H9 (cell line): Measurements from ENCODE around the gene ZNF568. TPM values are rescaled to one million over a fixed set of nuclear protein-coding genes. Genes with fewer than 3 reads are reported as not detected.

Experiments
- DNase-seq: peaks from one replicate; pipeline ENCODE4 v3.0.0-alpha.2; 2017
- H2AFZ ChIP-seq: one replicate; pipeline ENCODE4 v1.6.1; 2013; ENCODE audit warnings: mild to moderate bottlenecking, low read length, control low read depth, moderate library complexity
- H2AK5ac ChIP-seq: 2 replicates; pipeline ENCODE4 v1.6.1; 2013; ENCODE audit warnings: low read length, control low read depth, mixed read lengths; ENCODE audit not compliant: insufficient read length
- H2BK120ac ChIP-seq: one replicate; pipeline ENCODE4 v1.6.1; 2013; ENCODE audit warnings: low read depth, mild to moderate bottlenecking, low read length, control low read depth, inconsistent platforms; ENCODE audit not compliant: poor library complexity, severe bottlenecking
- H2BK12ac ChIP-seq: 2 replicates; pipeline ENCODE4 v1.6.1; 2013; ENCODE audit warnings: low read length, control low read depth, mixed read lengths, low read depth; ENCODE audit not compliant: insufficient read length
- H2BK15ac ChIP-seq: 2 replicates; pipeline ENCODE4 v1.6.1; 2013; ENCODE audit warnings: low read depth, low read length, control low read depth
- H2BK20ac ChIP-seq: one replicate; pipeline ENCODE4 v1.6.1; 2013; ENCODE audit warnings: low read depth, mild to moderate bottlenecking, low read length, control low read depth, inconsistent platforms; ENCODE audit not compliant: poor library complexity, severe bottlenecking
- H2BK5ac ChIP-seq: 2 replicates; pipeline ENCODE4 v1.6.1; 2013; ENCODE audit warnings: low read length, control low read depth, mixed read lengths; ENCODE audit not compliant: insufficient read length
- H3K14ac ChIP-seq: 2 replicates; pipeline ENCODE4 v1.6.1; 2013; ENCODE audit warnings: low read length, control low read depth; ENCODE audit not compliant: insufficient read depth
- H3K18ac ChIP-seq: 2 replicates; pipeline ENCODE4 v1.6.1; 2013; ENCODE audit warnings: low read depth, mild to moderate bottlenecking, mixed read lengths, low read length, control low read depth; ENCODE audit not compliant: insufficient read length
- H3K23ac ChIP-seq: 2 replicates; pipeline ENCODE4 v1.6.1; 2013; ENCODE audit warnings: low read length, control low read depth, mixed read lengths, low read depth; ENCODE audit not compliant: insufficient read length
- H3K23me2 ChIP-seq: 2 replicates; pipeline ENCODE4 v1.6.1; 2013; ENCODE audit warnings: low read depth, mild to moderate bottlenecking, mixed read lengths, low read length, control low read depth; ENCODE audit not compliant: insufficient read length, poor library complexity, severe bottlenecking
- H3K27ac ChIP-seq: 2 replicates; pipeline ENCODE4 v1.5.1; 2013; ENCODE audit warnings: low read length, control low read depth, mixed read lengths, low read depth; ENCODE audit not compliant: insufficient read length
- H3K27me3 ChIP-seq: 2 replicates; pipeline ENCODE4 v1.6.1; 2013; ENCODE audit warnings: low read length, control low read depth, inconsistent platforms; ENCODE audit not compliant: insufficient read depth
- H3K4ac ChIP-seq: 2 replicates; pipeline ENCODE4 v1.6.1; 2013; ENCODE audit warnings: low read depth, mild to moderate bottlenecking, control low read depth, inconsistent platforms, low read length, moderate library complexity
- H3K4me1 ChIP-seq: 2 replicates; pipeline ENCODE4 v1.6.1; 2013; ENCODE audit warnings: low read length, control low read depth, inconsistent platforms; ENCODE audit not compliant: insufficient read depth
- H3K4me2 ChIP-seq: 2 replicates; pipeline ENCODE4 v1.6.1; 2013; ENCODE audit warnings: low read length, control low read depth, mixed read lengths; ENCODE audit not compliant: insufficient read length, insufficient read depth
- H3K56ac ChIP-seq: 2 replicates; pipeline ENCODE4 v1.6.1; 2013; ENCODE audit warnings: low read depth, mild to moderate bottlenecking, mixed read lengths, low read length, control low read depth; ENCODE audit not compliant: insufficient read length
- H3K79me1 ChIP-seq: 2 replicates; pipeline ENCODE4 v1.6.1; 2013; ENCODE audit warnings: low read depth, mild to moderate bottlenecking, moderate library complexity, low read length, control low read depth, inconsistent platforms; ENCODE audit not compliant: insufficient read depth, poor library complexity, severe bottlenecking
- H3K79me2 ChIP-seq: 2 replicates; pipeline ENCODE4 v1.6.1; 2013; ENCODE audit warnings: low read length, control low read depth, inconsistent platforms; ENCODE audit not compliant: insufficient read depth
- H3K9ac ChIP-seq: 2 replicates; pipeline ENCODE4 v1.6.1; 2013; ENCODE audit warnings: low read length, control low read depth, mixed read lengths; ENCODE audit not compliant: insufficient read length; ENCODE audit errors: extremely low read depth
- H3K9me3 ChIP-seq: one replicate; pipeline ENCODE4 v1.6.1; 2013; ENCODE audit warnings: low read depth, low read length, inconsistent platforms; ENCODE audit not compliant: control insufficient read depth
- H3T11ph ChIP-seq: one replicate; pipeline ENCODE4 v1.6.1; 2013; ENCODE audit warnings: mild to moderate bottlenecking, low read length, control low read depth, inconsistent platforms
- H4K20me1 ChIP-seq: one replicate; pipeline ENCODE4 v1.6.1; 2013; ENCODE audit not compliant: control insufficient read depth, insufficient read length, insufficient read depth
- H4K5ac ChIP-seq: 2 replicates; pipeline ENCODE4 v1.6.1; 2013; ENCODE audit warnings: low read depth, mild to moderate bottlenecking, mixed read lengths, low read length, control low read depth; ENCODE audit not compliant: insufficient read length
- H4K8ac ChIP-seq: replicated peaks from 2 replicates; pipeline ENCODE4 v1.6.1; 2013; ENCODE audit warnings: low read length, control low read depth, mixed read lengths, low read depth; ENCODE audit not compliant: insufficient read length
- H4K91ac ChIP-seq: 2 replicates; pipeline ENCODE4 v1.6.1; 2013; ENCODE audit warnings: low read depth, mild to moderate bottlenecking, moderate library complexity, mixed read lengths, low read length, control low read depth; ENCODE audit not compliant: insufficient read length
- H3K27ac Mint-ChIP-seq, 3 experiments: 2 replicates in 2 of 3; 3 replicates in 1 of 3; pipeline ENCODE4 v1.8.0; 2020 to 2021; ENCODE audit warnings: mixed read lengths in 3 of 3, mild to moderate bottlenecking in 1 of 3, moderate library complexity in 1 of 3
- H3K27me3 Mint-ChIP-seq: 2 replicates; pipeline ENCODE4 v1.8.0; 2021; ENCODE audit warnings: low read depth, mild to moderate bottlenecking, moderate library complexity, mixed read lengths
- H3K36me3 Mint-ChIP-seq, 3 experiments: 2 replicates in 2 of 3; 3 replicates in 1 of 3; pipeline ENCODE4 v1.8.0; 2020 to 2021; ENCODE audit warnings: low read depth in 3 of 3, mixed read lengths in 3 of 3; ENCODE audit not compliant: insufficient read depth in 1 of 3
- H3K4me1 Mint-ChIP-seq, 2 experiments: 2 replicates each; pipeline ENCODE4 v1.8.0; 2020; ENCODE audit warnings: mixed read lengths in 2 of 2
- H3K4me3 Mint-ChIP-seq, 2 experiments: 2 replicates in 1 of 2; 3 replicates in 1 of 2; pipeline ENCODE4 v1.8.0; 2020 to 2021; ENCODE audit warnings: mild to moderate bottlenecking in 2 of 2, mixed read lengths in 2 of 2, moderate library complexity in 1 of 2
- H3K9me3 Mint-ChIP-seq, 2 experiments: 2 replicates in 1 of 2; 3 replicates in 1 of 2; pipeline ENCODE4 v1.8.0; 2020; ENCODE audit warnings: mild to moderate bottlenecking in 2 of 2, mixed read lengths in 2 of 2, moderate library complexity in 1 of 2
- CTCF ChIP-seq: fragments of 200-600 bp; sonication (generic); conservative IDR thresholded peaks from 3 replicates; pipeline ENCODE4 v1.8.0; 2021; ENCODE audit warnings: antibody characterized with exemption, mild to moderate bottlenecking
- WGBS: extraction: QIAGEN DNeasy Blood & Tissue Kit; methylation state at CpG from one replicate; pipeline ENCODE4 v1.1.7; 2013; ENCODE audit warnings: missing lambda C conversion rate, low lambda C conversion rate, mixed read lengths; ENCODE audit not compliant: insufficient read length; ENCODE audit errors: extremely low coverage; 5-methylcytosine and 5-hydroxymethylcytosine counted together
- total RNA-seq: library from RNA; stranded (reverse); gene quantifications from 2 replicates; pipeline ENCODE4 v1.2.1, GENCODE V29; 2021

Gene ZNF568
- total RNA-seq, 1 experiment from 2014 or later: 3.1 TPM

GRCh38 chr19:36916991-36917390 lies 859 bp downstream of the ZNF568 start:
- no peak overlapping the region for H2BK20ac ChIP-seq
- no peaks in the 10 kb centered on the region for H3K27me3 ChIP-seq
- H3K56ac ChIP-seq: no peak overlapping the region
- H3K4me1 Mint-ChIP-seq: peaks cover 6 to 14% of the 10 kb centered on the region in 2 experiments
- H3K9me3 Mint-ChIP-seq: peaks cover 32 to 82% of the 10 kb centered on the region in 2 experiments
- H4K5ac ChIP-seq: no peak overlapping the region
- no peak overlapping the region for H3K4ac ChIP-seq
- H3K9me3 ChIP-seq: peaks cover 1% of the 10 kb centered on the region
- no peak overlapping the region for H2AFZ ChIP-seq
- DNase-seq: no peak
- no peak overlapping the region for H3K23ac ChIP-seq
- no peak overlapping the region for H2BK5ac ChIP-seq
- peaks cover 4% of the 10 kb centered on the region; the same call in 1 of the 2 replicates for H3K79me2 ChIP-seq
- H3K27ac ChIP-seq: no peak overlapping the region
- no peak for TF ChIP-seq CTCF
- H3K9ac ChIP-seq: peak overlapping the region; percentile 5
- peaks cover 2% of the 10 kb centered on the region for H3K79me1 ChIP-seq
- H3K27ac Mint-ChIP-seq: no peak overlapping the region
- H4K20me1 ChIP-seq: no peaks in the 10 kb centered on the region
- peaks cover 5% of the 10 kb centered on the region for H3K23me2 ChIP-seq
- no peak overlapping the region for H3T11ph ChIP-seq
- H3K27me3 Mint-ChIP-seq: no peaks in the 10 kb centered on the region; the same call in 1 of the 2 replicates
- no peak overlapping the region for H4K91ac ChIP-seq
- H2BK12ac ChIP-seq: no peak overlapping the region
- H3K4me3 Mint-ChIP-seq: peak overlapping the region; percentile 79 to 86
- no peak overlapping the region for H3K18ac ChIP-seq
- peaks cover 39 to 60% (median 58%) of the 10 kb centered on the region in 3 experiments for H3K36me3 Mint-ChIP-seq
- no peak overlapping the region for H2AK5ac ChIP-seq
- H3K4me2 ChIP-seq: peak overlapping the region; percentile 80
- no peak overlapping the region for H2BK120ac ChIP-seq
- no peak overlapping the region for H4K8ac ChIP-seq
- no peak overlapping the region for H3K14ac ChIP-seq
- WGBS: no CpG with 5 or more reads among the region's 7 CpGs
- no peaks in the 10 kb centered on the region for H3K4me1 ChIP-seq
- no peak overlapping the region for H2BK15ac ChIP-seq
